ENCODE data around the gene BCO1.

BCO1 gene

DNA sequence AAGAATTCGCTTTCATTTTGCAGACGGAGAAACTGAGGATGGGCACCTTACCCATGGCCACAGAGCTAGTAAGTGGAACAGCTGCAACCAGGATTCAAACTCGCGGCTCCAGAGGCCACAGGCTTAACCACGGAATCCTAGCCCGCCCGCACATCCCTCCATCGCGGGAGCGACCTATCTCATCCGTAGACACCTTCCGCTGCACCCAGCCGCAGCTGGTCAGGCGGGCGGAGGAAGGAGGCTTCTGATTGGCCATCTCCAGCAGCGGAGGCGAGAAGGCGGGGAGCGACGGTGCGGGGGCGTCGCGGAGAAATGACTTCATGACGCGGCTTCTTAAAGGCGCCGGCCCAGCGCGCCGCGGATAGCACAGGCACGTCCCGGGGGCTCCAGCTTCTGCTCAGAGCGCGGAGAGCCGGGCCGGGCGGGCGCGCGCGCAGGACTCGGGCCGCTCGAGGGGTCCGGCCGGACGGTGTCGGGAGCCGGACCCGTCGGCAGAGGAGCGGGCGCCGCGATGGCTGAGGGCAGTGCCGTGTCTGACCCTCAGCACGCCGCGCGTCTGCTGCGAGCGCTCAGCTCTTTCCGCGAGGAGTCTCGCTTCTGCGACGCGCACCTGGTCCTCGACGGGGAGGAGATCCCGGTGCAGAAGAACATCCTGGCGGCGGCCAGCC lies 76.2 kb downstream of the BCO1 start, which contains the start of gene GAN (continued):
- TF ChIP-seq, protein P1, sequence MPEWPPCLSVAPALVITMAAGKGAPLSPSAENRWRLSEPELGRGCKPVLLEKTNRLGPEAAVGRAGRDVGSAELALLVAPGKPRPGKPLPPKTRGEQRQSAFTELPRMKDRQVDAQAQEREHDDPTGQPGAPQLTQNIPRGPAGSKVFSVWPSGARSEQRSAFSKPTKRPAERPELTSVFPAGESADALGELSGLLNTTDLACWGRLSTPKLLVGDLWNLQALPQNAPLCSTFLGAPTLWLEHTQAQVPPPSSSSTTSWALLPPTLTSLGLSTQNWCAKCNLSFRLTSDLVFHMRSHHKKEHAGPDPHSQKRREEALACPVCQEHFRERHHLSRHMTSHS (tag by site-specific recombination; IDR thresholded peaks at IDR 0.05), result no peak
- TF ChIP-seq ZNF174 (tag by site-specific recombination; IDR thresholded peaks at IDR 0.05), result 0 out of 2 replicates have a peak, but pooled peaks have one; percentile 60
- TF ChIP-seq, protein P2, sequence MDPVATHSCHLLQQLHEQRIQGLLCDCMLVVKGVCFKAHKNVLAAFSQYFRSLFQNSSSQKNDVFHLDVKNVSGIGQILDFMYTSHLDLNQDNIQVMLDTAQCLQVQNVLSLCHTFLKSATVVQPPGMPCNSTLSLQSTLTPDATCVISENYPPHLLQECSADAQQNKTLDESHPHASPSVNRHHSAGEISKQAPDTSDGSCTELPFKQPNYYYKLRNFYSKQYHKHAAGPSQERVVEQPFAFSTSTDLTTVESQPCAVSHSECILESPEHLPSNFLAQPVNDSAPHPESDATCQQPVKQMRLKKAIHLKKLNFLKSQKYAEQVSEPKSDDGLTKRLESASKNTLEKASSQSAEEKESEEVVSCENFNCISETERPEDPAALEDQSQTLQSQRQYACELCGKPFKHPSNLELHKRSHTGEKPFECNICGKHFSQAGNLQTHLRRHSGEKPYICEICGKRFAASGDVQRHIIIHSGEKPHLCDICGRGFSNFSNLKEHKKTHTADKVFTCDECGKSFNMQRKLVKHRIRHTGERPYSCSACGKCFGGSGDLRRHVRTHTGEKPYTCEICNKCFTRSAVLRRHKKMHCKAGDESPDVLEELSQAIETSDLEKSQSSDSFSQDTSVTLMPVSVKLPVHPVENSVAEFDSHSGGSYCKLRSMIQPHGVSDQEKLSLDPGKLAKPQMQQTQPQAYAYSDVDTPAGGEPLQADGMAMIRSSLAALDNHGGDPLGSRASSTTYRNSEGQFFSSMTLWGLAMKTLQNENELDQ (tag by site-specific recombination; IDR thresholded peaks at IDR 0.05; ENCODE audit: low read depth), result no peak
- no peak for TF ChIP-seq FEZF1 (tag by site-specific recombination; IDR thresholded peaks at IDR 0.05)
- TF ChIP-seq ZNF394 (tag by site-specific recombination; IDR thresholded peaks at IDR 0.05; ENCODE audit: borderline replicate concordance), result no peak
- TF ChIP-seq, protein P3, sequence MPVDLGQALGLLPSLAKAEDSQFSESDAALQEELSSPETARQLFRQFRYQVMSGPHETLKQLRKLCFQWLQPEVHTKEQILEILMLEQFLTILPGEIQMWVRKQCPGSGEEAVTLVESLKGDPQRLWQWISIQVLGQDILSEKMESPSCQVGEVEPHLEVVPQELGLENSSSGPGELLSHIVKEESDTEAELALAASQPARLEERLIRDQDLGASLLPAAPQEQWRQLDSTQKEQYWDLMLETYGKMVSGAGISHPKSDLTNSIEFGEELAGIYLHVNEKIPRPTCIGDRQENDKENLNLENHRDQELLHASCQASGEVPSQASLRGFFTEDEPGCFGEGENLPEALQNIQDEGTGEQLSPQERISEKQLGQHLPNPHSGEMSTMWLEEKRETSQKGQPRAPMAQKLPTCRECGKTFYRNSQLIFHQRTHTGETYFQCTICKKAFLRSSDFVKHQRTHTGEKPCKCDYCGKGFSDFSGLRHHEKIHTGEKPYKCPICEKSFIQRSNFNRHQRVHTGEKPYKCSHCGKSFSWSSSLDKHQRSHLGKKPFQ (tag by site-specific recombination; IDR thresholded peaks at IDR 0.05), result no peak
- TF ChIP-seq KLF10 (tag by site-specific recombination; IDR thresholded peaks at IDR 0.05), result no peak
- TF ChIP-seq, protein P4, sequence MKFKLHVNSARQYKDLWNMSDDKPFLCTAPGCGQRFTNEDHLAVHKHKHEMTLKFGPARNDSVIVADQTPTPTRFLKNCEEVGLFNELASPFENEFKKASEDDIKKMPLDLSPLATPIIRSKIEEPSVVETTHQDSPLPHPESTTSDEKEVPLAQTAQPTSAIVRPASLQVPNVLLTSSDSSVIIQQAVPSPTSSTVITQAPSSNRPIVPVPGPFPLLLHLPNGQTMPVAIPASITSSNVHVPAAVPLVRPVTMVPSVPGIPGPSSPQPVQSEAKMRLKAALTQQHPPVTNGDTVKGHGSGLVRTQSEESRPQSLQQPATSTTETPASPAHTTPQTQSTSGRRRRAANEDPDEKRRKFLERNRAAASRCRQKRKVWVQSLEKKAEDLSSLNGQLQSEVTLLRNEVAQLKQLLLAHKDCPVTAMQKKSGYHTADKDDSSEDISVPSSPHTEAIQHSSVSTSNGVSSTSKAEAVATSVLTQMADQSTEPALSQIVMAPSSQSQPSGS (tag by site-specific recombination; IDR thresholded peaks at IDR 0.05; ENCODE audit: low read depth), result 0 out of 2 replicates have a peak, but pooled peaks have one; percentile 8
- no peak for TF ChIP-seq ZNF266 (tag by site-specific recombination; IDR thresholded peaks at IDR 0.05; ENCODE audit: low read depth)
- no peak for TF ChIP-seq ZNF214 (tag by site-specific recombination; IDR thresholded peaks at IDR 0.05; ENCODE audit: borderline replicate concordance)
- peak; percentile 76 for TF ChIP-seq SP3 (tag by site-specific recombination; IDR thresholded peaks at IDR 0.05)
- TF ChIP-seq ZNF677 (tag by site-specific recombination; IDR thresholded peaks at IDR 0.05), result no peak
- no peak for TF ChIP-seq MZF1 (tag by site-specific recombination; IDR thresholded peaks at IDR 0.05; ENCODE audit: borderline replicate concordance)
- TF ChIP-seq YY2 (tag by site-specific recombination; IDR thresholded peaks at IDR 0.05), result no peak
- no peak for TF ChIP-seq ZNF626 (tag by site-specific recombination; IDR thresholded peaks at IDR 0.05)
- TF ChIP-seq, protein P5, sequence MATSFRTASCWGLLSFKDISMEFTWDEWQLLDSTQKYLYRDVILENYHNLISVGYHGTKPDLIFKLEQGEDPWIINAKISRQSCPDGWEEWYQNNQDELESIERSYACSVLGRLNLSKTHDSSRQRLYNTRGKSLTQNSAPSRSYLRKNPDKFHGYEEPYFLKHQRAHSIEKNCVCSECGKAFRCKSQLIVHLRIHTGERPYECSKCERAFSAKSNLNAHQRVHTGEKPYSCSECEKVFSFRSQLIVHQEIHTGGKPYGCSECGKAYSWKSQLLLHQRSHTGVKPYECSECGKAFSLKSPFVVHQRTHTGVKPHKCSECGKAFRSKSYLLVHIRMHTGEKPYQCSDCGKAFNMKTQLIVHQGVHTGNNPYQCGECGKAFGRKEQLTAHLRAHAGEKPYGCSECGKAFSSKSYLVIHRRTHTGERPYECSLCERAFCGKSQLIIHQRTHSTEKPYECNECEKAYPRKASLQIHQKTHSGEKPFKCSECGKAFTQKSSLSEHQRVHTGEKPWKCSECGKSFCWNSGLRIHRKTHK (tag by site-specific recombination; IDR thresholded peaks at IDR 0.05), result no peak
- TF ChIP-seq ZNF791 (tag by site-specific recombination; IDR thresholded peaks at IDR 0.05), result no peak
- peak; percentile 79 for TF ChIP-seq ZNF335 (tag by site-specific recombination; conservative IDR thresholded peaks at IDR 0.05)
- TF ChIP-seq ZNF548 (tag by site-specific recombination; IDR thresholded peaks at IDR 0.05), result no peak
- no peak for TF ChIP-seq ZNF585B (tag by site-specific recombination; IDR thresholded peaks at IDR 0.05)
- TF ChIP-seq, protein P6, sequence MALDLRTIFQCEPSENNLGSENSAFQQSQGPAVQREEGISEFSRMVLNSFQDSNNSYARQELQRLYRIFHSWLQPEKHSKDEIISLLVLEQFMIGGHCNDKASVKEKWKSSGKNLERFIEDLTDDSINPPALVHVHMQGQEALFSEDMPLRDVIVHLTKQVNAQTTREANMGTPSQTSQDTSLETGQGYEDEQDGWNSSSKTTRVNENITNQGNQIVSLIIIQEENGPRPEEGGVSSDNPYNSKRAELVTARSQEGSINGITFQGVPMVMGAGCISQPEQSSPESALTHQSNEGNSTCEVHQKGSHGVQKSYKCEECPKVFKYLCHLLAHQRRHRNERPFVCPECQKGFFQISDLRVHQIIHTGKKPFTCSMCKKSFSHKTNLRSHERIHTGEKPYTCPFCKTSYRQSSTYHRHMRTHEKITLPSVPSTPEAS (tag by site-specific recombination; IDR thresholded peaks at IDR 0.05), result no peak
- 0 out of 2 replicates have a peak, but pooled peaks have one; percentile 19 for TF ChIP-seq ZNF670 (tag by site-specific recombination; IDR thresholded peaks at IDR 0.05; ENCODE audit: low read depth)
- peak; percentile 90 for TF ChIP-seq EGR2 (tag by site-specific recombination; IDR thresholded peaks at IDR 0.05; ENCODE audit: low read depth)
- no peak for TF ChIP-seq GLI2 (tag by site-specific recombination; IDR thresholded peaks at IDR 0.05; ENCODE audit: borderline replicate concordance, low read depth)
- no peak for TF ChIP-seq IKZF3 (tag by site-specific recombination; IDR thresholded peaks at IDR 0.05)
- TF ChIP-seq ZNF112 (tag by site-specific recombination; IDR thresholded peaks at IDR 0.05), result no peak
- peak; percentile 30; the same call in 1 of the 2 replicates for TF ChIP-seq ZBTB20 (tag by site-specific recombination; IDR thresholded peaks at IDR 0.05)
- TF ChIP-seq SP7 (tag by site-specific recombination; IDR thresholded peaks at IDR 0.05), result peak; percentile 51; the same call in 1 of the 2 replicates
- no peak for TF ChIP-seq HOXD13 (CRISPR knock-in tag; IDR thresholded peaks at IDR 0.05; ENCODE audit: borderline replicate concordance)
- TF ChIP-seq, protein P7, sequence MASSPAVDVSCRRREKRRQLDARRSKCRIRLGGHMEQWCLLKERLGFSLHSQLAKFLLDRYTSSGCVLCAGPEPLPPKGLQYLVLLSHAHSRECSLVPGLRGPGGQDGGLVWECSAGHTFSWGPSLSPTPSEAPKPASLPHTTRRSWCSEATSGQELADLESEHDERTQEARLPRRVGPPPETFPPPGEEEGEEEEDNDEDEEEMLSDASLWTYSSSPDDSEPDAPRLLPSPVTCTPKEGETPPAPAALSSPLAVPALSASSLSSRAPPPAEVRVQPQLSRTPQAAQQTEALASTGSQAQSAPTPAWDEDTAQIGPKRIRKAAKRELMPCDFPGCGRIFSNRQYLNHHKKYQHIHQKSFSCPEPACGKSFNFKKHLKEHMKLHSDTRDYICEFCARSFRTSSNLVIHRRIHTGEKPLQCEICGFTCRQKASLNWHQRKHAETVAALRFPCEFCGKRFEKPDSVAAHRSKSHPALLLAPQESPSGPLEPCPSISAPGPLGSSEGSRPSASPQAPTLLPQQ (tag by site-specific recombination; IDR thresholded peaks at IDR 0.05), result peak; percentile 55

Data from HEK293 (cell line).